Measurements from ENCODE around the gene VGLL4. TPM values are rescaled to one million over a fixed set of nuclear protein-coding genes. Genes with fewer than 3 reads are reported as not detected.
"Not testable (repeated sequence)": the region's sequence is repeated elsewhere in the genome, so short reads cannot be mapped to it uniquely, and the experiment has no call there.

Gene VGLL4
- total and polyA plus RNA-seq, 5 donors from 2014 or later, result 8.5 to 16.3 (median 14.0) TPM

- Histone ChIP-seq H3K4me1 (ENCODE audit: control insufficient read depth, insufficient read depth, low read length, poor library complexity, severe bottlenecking) (no peaks in the 10 kb centered on the region), H3K36me3 (ENCODE audit: control insufficient read depth, insufficient read depth, low read length) (peaks cover 4% of the 10 kb centered on the region), H3K4me3 (ENCODE audit: low read depth, low read length) (no peak overlapping the region), H3K27me3 (ENCODE audit: control insufficient read depth, insufficient read depth, low read length) (no peaks in the 10 kb centered on the region), H3K9me3 (ENCODE audit: control insufficient read depth in 2 of 2, low read length in 2 of 2) (no peaks in the 10 kb centered on the region), H3K27ac (ENCODE audit: insufficient read depth, low read length, poor library complexity, severe bottlenecking) (no peak overlapping the region)
- H3K27ac Mint-ChIP-seq, result no peak overlapping the region
- no peak overlapping the region for H3K4me3 Mint-ChIP-seq
- peaks cover 16% of the 10 kb centered on the region for H3K36me3 Mint-ChIP-seq
- no peak for ATAC-seq (ENCODE audit: low read depth in 2 of 2)
- H3K27me3 Mint-ChIP-seq, result peaks cover 4% of the 10 kb centered on the region
- H3K4me1 Mint-ChIP-seq, result peaks cover 3 to 11% (median 5%) of the 10 kb centered on the region in 4 donors
- DNase-seq, result no peak
- H3K9me3 Mint-ChIP-seq, result peaks cover 0 to 3% (median 0%) of the 10 kb centered on the region in 7 donors
Measured at GRCh38 chr3:11576453-11576852, 67.3 kb downstream of the VGLL4 start.

DNA sequence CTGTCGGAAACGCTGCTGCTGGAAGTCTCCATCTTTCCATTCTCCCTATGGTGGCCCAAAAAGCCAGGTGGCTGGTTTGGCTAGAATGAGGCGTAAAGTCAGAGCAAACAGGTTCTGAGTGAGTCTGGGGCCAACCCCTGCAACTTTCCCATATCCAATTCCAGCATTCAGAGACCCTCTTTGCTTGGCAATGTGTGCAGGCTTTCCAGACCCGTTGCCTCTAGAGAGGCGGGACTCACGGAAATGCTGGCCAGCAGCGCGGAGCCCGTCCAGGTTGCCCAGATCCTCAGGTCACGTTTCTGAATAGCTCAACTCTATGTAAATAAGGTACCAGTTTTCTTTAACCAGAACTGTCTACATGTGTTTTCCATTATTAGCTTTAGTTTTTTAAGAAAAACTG, 68.0 kb downstream of the VGLL4 start:
- Histone ChIP-seq H3K4me1 (ENCODE audit: control insufficient read depth, insufficient read depth, low read length, poor library complexity, severe bottlenecking) (no peaks in the 10 kb centered on the region), H3K36me3 (ENCODE audit: control insufficient read depth, insufficient read depth, low read length) (peaks cover 4% of the 10 kb centered on the region), H3K27me3 (ENCODE audit: control insufficient read depth, insufficient read depth, low read length) (no peaks in the 10 kb centered on the region), H3K27ac (ENCODE audit: insufficient read depth, low read length, poor library complexity, severe bottlenecking) (no peak overlapping the region), H3K4me3 (ENCODE audit: low read depth, low read length) (no peak overlapping the region), H3K9me3 (ENCODE audit: control insufficient read depth in 2 of 2, low read length in 2 of 2) (no peaks in the 10 kb centered on the region)
- no peak overlapping the region for H3K27ac Mint-ChIP-seq
- peaks cover 0 to 3% (median 0%) of the 10 kb centered on the region in 7 donors for H3K9me3 Mint-ChIP-seq
- no peak overlapping the region for H3K4me3 Mint-ChIP-seq
- no peak for ATAC-seq (ENCODE audit: low read depth in 2 of 2)
- DNase-seq, result no peak
- peaks cover 3 to 12% (median 5%) of the 10 kb centered on the region in 4 donors for H3K4me1 Mint-ChIP-seq
- peaks cover 16% of the 10 kb centered on the region for H3K36me3 Mint-ChIP-seq
- peaks cover 4% of the 10 kb centered on the region for H3K27me3 Mint-ChIP-seq

DNA sequence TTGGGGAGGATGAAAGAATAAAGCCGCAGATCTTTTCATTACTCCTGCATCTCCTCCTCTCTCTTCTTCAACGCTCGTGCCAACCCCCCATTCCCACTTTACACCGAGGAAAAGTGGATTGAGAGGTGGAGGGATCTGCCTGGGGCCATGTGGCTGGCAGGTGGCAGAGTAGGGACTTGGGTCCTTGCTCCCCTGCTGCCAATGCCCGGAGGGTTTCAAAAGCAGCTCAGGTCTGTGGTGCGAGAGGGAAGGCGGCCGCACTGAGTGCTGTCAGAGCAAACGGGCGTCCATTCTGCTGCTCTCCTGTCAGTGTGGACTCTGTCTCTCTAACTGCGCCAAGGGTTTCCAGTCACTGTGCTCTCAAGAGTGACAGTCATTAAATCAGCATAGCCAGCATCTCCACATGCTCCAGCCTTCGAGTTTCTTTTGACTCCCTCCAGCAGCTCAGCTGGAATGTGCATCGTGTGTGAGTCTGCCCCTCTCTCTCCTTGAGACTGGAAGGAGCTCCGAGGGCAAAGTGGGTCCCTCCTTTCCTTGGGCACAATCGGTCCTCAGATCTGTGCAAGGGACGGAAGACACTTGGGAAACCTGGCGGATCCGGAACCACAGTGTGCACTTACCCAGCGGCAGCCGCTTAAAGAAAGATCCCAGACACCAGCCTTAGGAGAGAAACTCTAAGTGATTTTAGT, 68.6 kb downstream of the VGLL4 start:
- peaks cover 12% of the 10 kb centered on the region for H3K36me3 Mint-ChIP-seq
- peak overlapping the region in 1 of 3 donors; percentile 56 for H3K27ac Mint-ChIP-seq
- Histone ChIP-seq H3K36me3 (ENCODE audit: control insufficient read depth, insufficient read depth, low read length) (peaks cover 4% of the 10 kb centered on the region), H3K27ac (ENCODE audit: insufficient read depth, low read length, poor library complexity, severe bottlenecking) (no peak overlapping the region), H3K4me1 (ENCODE audit: control insufficient read depth, insufficient read depth, low read length, poor library complexity, severe bottlenecking) (no peaks in the 10 kb centered on the region), H3K27me3 (ENCODE audit: control insufficient read depth, insufficient read depth, low read length) (no peaks in the 10 kb centered on the region), H3K9me3 (ENCODE audit: control insufficient read depth in 2 of 2, low read length in 2 of 2) (no peaks in the 10 kb centered on the region), H3K4me3 (ENCODE audit: low read depth, low read length) (no peak overlapping the region)
- peaks cover 4% of the 10 kb centered on the region for H3K27me3 Mint-ChIP-seq
- no peak overlapping the region for H3K4me3 Mint-ChIP-seq
- H3K4me1 Mint-ChIP-seq, result peaks cover 0 to 9% (median 5%) of the 10 kb centered on the region in 4 donors
- DNase-seq (no peak), ATAC-seq (ENCODE audit: low read depth in 2 of 2) (no peak)
- H3K9me3 Mint-ChIP-seq, result peaks cover 0 to 3% (median 0%) of the 10 kb centered on the region in 7 donors

- H3K4me1 Mint-ChIP-seq; H3K36me3 ChIP-seq (ENCODE audit: control insufficient read depth, insufficient read depth, low read length); H3K27me3 ChIP-seq (ENCODE audit: control insufficient read depth, insufficient read depth, low read length); H3K27me3 Mint-ChIP-seq; H3K4me1 ChIP-seq (ENCODE audit: control insufficient read depth, insufficient read depth, low read length, poor library complexity, severe bottlenecking); H3K27ac ChIP-seq (ENCODE audit: insufficient read depth, low read length, poor library complexity, severe bottlenecking); H3K4me3 Mint-ChIP-seq; ATAC-seq (ENCODE audit: low read depth in 2 of 2); H3K4me3 ChIP-seq (ENCODE audit: low read depth, low read length); H3K9me3 Mint-ChIP-seq; H3K9me3 ChIP-seq (ENCODE audit: control insufficient read depth in 2 of 2, low read length in 2 of 2); H3K36me3 Mint-ChIP-seq; DNase-seq: not testable (repeated sequence)
- peak overlapping the region in 1 of 3 donors; percentile 68 for H3K27ac Mint-ChIP-seq
Measured at GRCh38 chr3:11572660-11573059, 71.1 kb downstream of the VGLL4 start.

DNA sequence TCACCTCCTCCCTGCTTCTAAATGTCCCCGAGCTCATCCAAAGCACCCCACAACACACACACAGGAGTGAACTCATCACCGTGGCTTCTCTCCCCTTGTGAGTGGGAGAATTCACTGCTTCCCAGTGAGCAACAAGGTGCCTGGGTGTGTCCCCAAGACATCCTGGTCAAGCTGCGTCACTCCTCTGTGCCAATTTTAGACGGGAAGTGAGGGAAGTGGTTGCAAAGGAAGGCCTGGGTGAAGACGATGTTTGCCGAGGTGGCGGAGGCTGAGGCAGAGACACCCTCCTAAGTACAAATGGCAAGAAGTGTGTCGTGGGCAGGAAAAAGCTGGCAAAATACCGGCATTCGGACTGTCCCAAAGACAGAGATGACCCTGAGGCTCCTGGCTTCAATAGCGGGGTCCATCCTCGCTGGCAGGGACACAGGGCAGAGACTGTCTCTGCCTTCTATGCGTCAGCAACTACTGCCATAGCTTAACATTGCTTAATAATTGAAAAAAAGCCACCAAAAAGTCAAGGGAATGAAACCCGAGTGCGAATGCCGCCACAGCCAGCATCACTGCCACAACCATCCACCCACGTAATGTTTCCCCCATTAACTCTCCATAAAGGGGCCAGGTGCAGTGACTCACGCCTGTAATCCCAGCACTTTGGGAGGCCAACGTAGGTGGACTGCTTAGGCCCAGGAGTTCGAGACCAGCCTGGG, 72.8 kb downstream of the VGLL4 start:
- Mint-ChIP-seq H3K36me3 (peaks cover 9% of the 10 kb centered on the region), H3K9me3 (peaks cover 0 to 3% (median 0%) of the 10 kb centered on the region in 7 donors), H3K27me3 (peaks cover 4% of the 10 kb centered on the region), H3K4me3 (no peak overlapping the region), H3K27ac (peak overlapping the region in 2 of 3 donors; percentile 38 to 42), H3K4me1 (peaks cover 0 to 9% (median 1%) of the 10 kb centered on the region in 4 donors)
- ATAC-seq (ENCODE audit: low read depth in 2 of 2), result no peak
- Histone ChIP-seq H3K9me3 (ENCODE audit: control insufficient read depth in 2 of 2, low read length in 2 of 2) (no peaks in the 10 kb centered on the region), H3K27ac (ENCODE audit: insufficient read depth, low read length, poor library complexity, severe bottlenecking) (no peak overlapping the region), H3K36me3 (ENCODE audit: control insufficient read depth, insufficient read depth, low read length) (peaks cover 4% of the 10 kb centered on the region), H3K4me1 (ENCODE audit: control insufficient read depth, insufficient read depth, low read length, poor library complexity, severe bottlenecking) (no peaks in the 10 kb centered on the region), H3K27me3 (ENCODE audit: control insufficient read depth, insufficient read depth, low read length) (no peaks in the 10 kb centered on the region), H3K4me3 (ENCODE audit: low read depth, low read length) (no peak overlapping the region)
- DNase-seq, result no peak

GRCh38 chr3:11570251-11570650, 73.5 kb downstream of the VGLL4 start:
- H3K36me3 ChIP-seq (ENCODE audit: control insufficient read depth, insufficient read depth, low read length), result peaks cover 4% of the 10 kb centered on the region
- Mint-ChIP-seq H3K27me3 (peaks cover 4% of the 10 kb centered on the region), H3K36me3 (peaks cover 9% of the 10 kb centered on the region), H3K4me1 (peaks cover 0 to 9% (median 1%) of the 10 kb centered on the region in 4 donors), H3K9me3 (peaks cover 0 to 3% (median 0%) of the 10 kb centered on the region in 7 donors), H3K4me3 (no peak overlapping the region), H3K27ac (no peak overlapping the region)
- no peak for DNase-seq
- no peak overlapping the region for H3K4me3 ChIP-seq (ENCODE audit: low read depth, low read length)
- H3K4me1 ChIP-seq (ENCODE audit: control insufficient read depth, insufficient read depth, low read length, poor library complexity, severe bottlenecking), result no peaks in the 10 kb centered on the region
- ATAC-seq (ENCODE audit: low read depth in 2 of 2), result no peak
- H3K27ac ChIP-seq (ENCODE audit: insufficient read depth, low read length, poor library complexity, severe bottlenecking), result no peak overlapping the region
- no peaks in the 10 kb centered on the region for H3K27me3 ChIP-seq (ENCODE audit: control insufficient read depth, insufficient read depth, low read length)
- H3K9me3 ChIP-seq (ENCODE audit: control insufficient read depth in 2 of 2, low read length in 2 of 2), result no peaks in the 10 kb centered on the region

DNA sequence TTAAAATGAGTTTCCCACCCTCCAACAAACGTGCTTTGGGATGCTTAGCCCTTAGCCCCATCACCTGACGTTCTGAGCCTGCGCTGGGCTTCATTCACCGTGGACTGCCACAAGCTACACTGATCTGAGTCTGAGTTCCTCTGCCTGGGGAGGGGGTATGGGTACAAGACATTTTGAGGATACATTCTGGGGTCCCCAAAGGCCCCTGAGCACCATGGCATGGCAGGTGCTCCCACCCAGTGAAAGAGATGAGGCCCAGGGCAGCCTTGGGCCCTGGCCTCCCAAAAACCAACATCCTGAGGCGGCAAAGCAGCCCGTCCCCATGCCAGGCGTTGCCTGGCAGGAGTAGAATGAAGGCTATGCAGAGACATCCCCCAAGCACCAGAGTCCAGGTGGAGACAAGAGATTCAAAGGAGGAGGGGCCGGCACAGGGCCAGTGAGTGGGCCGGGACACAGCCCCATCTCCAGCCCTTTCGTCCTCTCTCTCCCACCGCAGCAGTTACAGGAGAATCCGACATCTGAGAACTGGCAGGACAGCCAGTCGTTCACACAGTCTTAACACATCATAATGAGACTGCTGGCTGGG, 74.5 kb downstream of the VGLL4 start:
- H3K4me3 Mint-ChIP-seq, result no peak overlapping the region
- H3K4me1 Mint-ChIP-seq, result peaks cover 0 to 9% (median 1%) of the 10 kb centered on the region in 4 donors
- Histone ChIP-seq H3K9me3 (ENCODE audit: control insufficient read depth in 2 of 2, low read length in 2 of 2) (no peaks in the 10 kb centered on the region), H3K27me3 (ENCODE audit: control insufficient read depth, insufficient read depth, low read length) (no peaks in the 10 kb centered on the region), H3K4me3 (ENCODE audit: low read depth, low read length) (no peak overlapping the region), H3K36me3 (ENCODE audit: control insufficient read depth, insufficient read depth, low read length) (no peaks in the 10 kb centered on the region), H3K27ac (ENCODE audit: insufficient read depth, low read length, poor library complexity, severe bottlenecking) (no peak overlapping the region), H3K4me1 (ENCODE audit: control insufficient read depth, insufficient read depth, low read length, poor library complexity, severe bottlenecking) (no peaks in the 10 kb centered on the region)
- H3K36me3 Mint-ChIP-seq, result peaks cover 9% of the 10 kb centered on the region
- peaks cover 0 to 3% (median 0%) of the 10 kb centered on the region in 7 donors for H3K9me3 Mint-ChIP-seq
- DNase-seq, result no peak
- H3K27ac Mint-ChIP-seq, result peak overlapping the region in 1 of 3 donors; percentile 56
- H3K27me3 Mint-ChIP-seq, result peaks cover 3% of the 10 kb centered on the region
- no peak for ATAC-seq (ENCODE audit: low read depth in 2 of 2)

Data from CD4-positive, CD25-positive, alpha-beta regulatory T cell (primary cell).